Astrocyte (in vitro differentiated cells and primary cell): ENCODE data around the gene ATP2A2. TPM values are rescaled to one million over a fixed set of nuclear protein-coding genes. Genes with fewer than 3 reads are reported as not detected.

Source experiments
- DNase-seq: peaks from one replicate; pipeline ENCODE4 v3.0.0-alpha.2; 2010; ENCODE audit warnings: low read depth
- FAIRE-seq: peaks from 2 replicates; lab custom pipeline; 2011; peaks lifted over from hg19 to GRCh38; lab: Jason Lieb, UNC
- H2AFZ ChIP-seq: 2 replicates; pipeline ENCODE4 v1.6.0; 2012; ENCODE audit warnings: low read depth, low read length, inconsistent platforms
- H3K27ac ChIP-seq: 2 replicates; pipeline ENCODE4 v1.5.1; 2011; ENCODE audit warnings: low read depth, low read length, inconsistent platforms
- H3K27me3 ChIP-seq: 2 replicates; pipeline ENCODE4 v1.6.0; 2011; ENCODE audit warnings: low read length, inconsistent platforms; ENCODE audit not compliant: insufficient read depth
- H3K36me3 ChIP-seq: 2 replicates; pipeline ENCODE4 v1.5.1; 2011; ENCODE audit warnings: low read length, inconsistent platforms; ENCODE audit not compliant: insufficient read depth
- H3K4me1 ChIP-seq: 2 replicates; pipeline ENCODE4 v1.5.1; 2011; ENCODE audit warnings: low read length, inconsistent platforms; ENCODE audit not compliant: insufficient read depth
- H3K4me2 ChIP-seq: 2 replicates; pipeline ENCODE4 v1.6.0; 2012; ENCODE audit warnings: low read length, inconsistent platforms
- H3K4me3 ChIP-seq: 2 replicates; pipeline ENCODE4 v1.5.1; 2011; ENCODE audit warnings: low read depth, mild to moderate bottlenecking, low read length, inconsistent platforms; ENCODE audit not compliant: insufficient read depth
- H3K79me2 ChIP-seq: 2 replicates; pipeline ENCODE4 v1.6.0; 2012; ENCODE audit warnings: mild to moderate bottlenecking, low read length, inconsistent platforms; ENCODE audit not compliant: insufficient read depth
- H3K9ac ChIP-seq: 2 replicates; pipeline ENCODE4 v1.6.0; 2012; ENCODE audit warnings: mild to moderate bottlenecking, low read length, inconsistent platforms
- H3K9me3 ChIP-seq: 2 replicates; pipeline ENCODE4 v1.5.1; 2012; ENCODE audit warnings: low read depth, mild to moderate bottlenecking, low read length, inconsistent platforms; ENCODE audit not compliant: insufficient read depth
- H4K20me1 ChIP-seq: 2 replicates; pipeline ENCODE4 v1.6.0; 2012; ENCODE audit warnings: low read length, inconsistent platforms; ENCODE audit not compliant: insufficient read depth
- H3K27ac Mint-ChIP-seq: one replicate; pipeline ENCODE4 v1.8.0; 2021; ENCODE audit warnings: mild to moderate bottlenecking, mixed read lengths; ENCODE audit not compliant: unreplicated experiment
- H3K27me3 Mint-ChIP-seq: one replicate; pipeline ENCODE4 v1.8.0; 2021; ENCODE audit warnings: low read depth, mixed read lengths; ENCODE audit not compliant: unreplicated experiment
- H3K36me3 Mint-ChIP-seq: one replicate; pipeline ENCODE4 v1.8.0; 2021; ENCODE audit warnings: low read depth, mixed read lengths; ENCODE audit not compliant: unreplicated experiment
- H3K4me1 Mint-ChIP-seq: one replicate; pipeline ENCODE4 v1.8.0; 2021; ENCODE audit warnings: low read depth, mixed read lengths; ENCODE audit not compliant: unreplicated experiment
- H3K4me3 Mint-ChIP-seq: one replicate; pipeline ENCODE4 v1.8.0; 2021; ENCODE audit warnings: mild to moderate bottlenecking, moderate library complexity, mixed read lengths; ENCODE audit not compliant: unreplicated experiment
- H3K9me3 Mint-ChIP-seq: one replicate; pipeline ENCODE4 v1.8.0; 2021; ENCODE audit warnings: mild to moderate bottlenecking, mixed read lengths; ENCODE audit not compliant: unreplicated experiment
- CTCF ChIP-seq: IDR thresholded peaks from 2 replicates; pipeline ENCODE4 v1.5.1; 2011; ENCODE audit warnings: low read depth, mild to moderate bottlenecking, inconsistent platforms, low read length, moderate library complexity; ENCODE audit not compliant: insufficient read depth
- EZH2 ChIP-seq: IDR thresholded peaks from 2 replicates; pipeline ENCODE4 v1.6.1; 2012; ENCODE audit warnings: mild to moderate bottlenecking, low read length, inconsistent platforms; ENCODE audit not compliant: insufficient read depth
- total RNA-seq: library from RNA; stranded (reverse); gene quantifications from 2 replicates; pipeline ENCODE4 v1.2.1, GENCODE V29; 2021

ATP2A2 gene
- total RNA-seq, 1 donor from 2014 or later, result 262 TPM

- Histone ChIP-seq H4K20me1 (peaks cover 98% of the 10 kb centered on the region), H3K36me3 (peaks cover 58% of the 10 kb centered on the region), H3K4me2 (no peak overlapping the region), H3K9ac (no peak overlapping the region), H2AFZ (no peak overlapping the region), H3K4me3 (no peak overlapping the region), H3K27ac (no peak overlapping the region), H3K79me2 (peaks cover 99% of the 10 kb centered on the region), H3K27me3 (no peaks in the 10 kb centered on the region), H3K9me3 (no peaks in the 10 kb centered on the region), H3K4me1 (peaks cover 11% of the 10 kb centered on the region)
- Mint-ChIP-seq H3K27ac (no peak overlapping the region), H3K9me3 (no peaks in the 10 kb centered on the region), H3K27me3 (no peaks in the 10 kb centered on the region), H3K4me3 (no peak overlapping the region), H3K4me1 (peaks cover 36% of the 10 kb centered on the region), H3K36me3 (peaks cover 10% of the 10 kb centered on the region)
- TF ChIP-seq CTCF (no peak), EZH2 (no peak)
- DNase-seq, result no peak
- no peak for FAIRE-seq
These were observed 6.9 kb downstream of the ATP2A2 start for GRCh38 chr12:110287986-110288385.

GRCh38 chr12:110289044-110289710 is 8.1 kb downstream of the ATP2A2 start:
- peaks cover 27% of the 10 kb centered on the region for H3K4me1 Mint-ChIP-seq
- Histone ChIP-seq H3K9me3 (no peaks in the 10 kb centered on the region), H3K36me3 (peaks cover 50% of the 10 kb centered on the region), H3K4me3 (no peak overlapping the region), H4K20me1 (peaks cover 93% of the 10 kb centered on the region), H3K27ac (no peak overlapping the region), H3K9ac (no peak overlapping the region), H3K79me2 (peaks cover 97% of the 10 kb centered on the region), H3K27me3 (no peaks in the 10 kb centered on the region), H3K4me1 (peaks cover 11% of the 10 kb centered on the region), H2AFZ (no peak overlapping the region), H3K4me2 (peak overlapping the region; percentile 18)
- FAIRE-seq, result no peak
- no peak overlapping the region for H3K27ac Mint-ChIP-seq
- TF ChIP-seq EZH2, result no peak
- no peak for TF ChIP-seq CTCF
- no peak for DNase-seq
- no peaks in the 10 kb centered on the region for H3K27me3 Mint-ChIP-seq
- H3K4me3 Mint-ChIP-seq, result no peak overlapping the region
- peaks cover 10% of the 10 kb centered on the region for H3K36me3 Mint-ChIP-seq
- no peaks in the 10 kb centered on the region for H3K9me3 Mint-ChIP-seq

- H3K27me3 ChIP-seq, result no peaks in the 10 kb centered on the region
- peaks cover 25% of the 10 kb centered on the region for H3K4me1 Mint-ChIP-seq
These were observed 8.6 kb downstream of the ATP2A2 start for GRCh38 chr12:110289711-110290078.

More at GRCh38 chr12:110289711-110290078, 8.6 kb downstream of the ATP2A2 start:
- H3K36me3 Mint-ChIP-seq, result peaks cover 13% of the 10 kb centered on the region
- Histone ChIP-seq H3K27ac (no peak overlapping the region), H3K79me2 (peaks cover 97% of the 10 kb centered on the region), H3K4me3 (no peak overlapping the region), H3K9me3 (no peaks in the 10 kb centered on the region), H2AFZ (no peak overlapping the region), H3K9ac (no peak overlapping the region), H3K4me1 (peaks cover 11% of the 10 kb centered on the region), H4K20me1 (peaks cover 93% of the 10 kb centered on the region), H3K36me3 (peaks cover 53% of the 10 kb centered on the region), H3K4me2 (no peak overlapping the region)
- H3K4me3 Mint-ChIP-seq, result no peak overlapping the region
- no peak for DNase-seq
- no peaks in the 10 kb centered on the region for H3K27me3 Mint-ChIP-seq
- no peak for TF ChIP-seq CTCF
- TF ChIP-seq EZH2, result no peak
- FAIRE-seq, result no peak
- H3K9me3 Mint-ChIP-seq, result no peaks in the 10 kb centered on the region
- no peak overlapping the region for H3K27ac Mint-ChIP-seq
